GM19043 (cell line): ENCODE results near the gene TBC1D22B.

ENCODE experiments used
- ATAC-seq: cut with Tn5 transposase; IDR thresholded peaks from one replicate; pipeline ENCODE4 v1.9.1; 2021; ENCODE audit warnings: low read depth; ENCODE audit not compliant: unreplicated experiment

TBC1D22B gene, protein sequence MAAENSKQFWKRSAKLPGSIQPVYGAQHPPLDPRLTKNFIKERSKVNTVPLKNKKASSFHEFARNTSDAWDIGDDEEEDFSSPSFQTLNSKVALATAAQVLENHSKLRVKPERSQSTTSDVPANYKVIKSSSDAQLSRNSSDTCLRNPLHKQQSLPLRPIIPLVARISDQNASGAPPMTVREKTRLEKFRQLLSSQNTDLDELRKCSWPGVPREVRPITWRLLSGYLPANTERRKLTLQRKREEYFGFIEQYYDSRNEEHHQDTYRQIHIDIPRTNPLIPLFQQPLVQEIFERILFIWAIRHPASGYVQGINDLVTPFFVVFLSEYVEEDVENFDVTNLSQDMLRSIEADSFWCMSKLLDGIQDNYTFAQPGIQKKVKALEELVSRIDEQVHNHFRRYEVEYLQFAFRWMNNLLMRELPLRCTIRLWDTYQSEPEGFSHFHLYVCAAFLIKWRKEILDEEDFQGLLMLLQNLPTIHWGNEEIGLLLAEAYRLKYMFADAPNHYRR

DNA sequence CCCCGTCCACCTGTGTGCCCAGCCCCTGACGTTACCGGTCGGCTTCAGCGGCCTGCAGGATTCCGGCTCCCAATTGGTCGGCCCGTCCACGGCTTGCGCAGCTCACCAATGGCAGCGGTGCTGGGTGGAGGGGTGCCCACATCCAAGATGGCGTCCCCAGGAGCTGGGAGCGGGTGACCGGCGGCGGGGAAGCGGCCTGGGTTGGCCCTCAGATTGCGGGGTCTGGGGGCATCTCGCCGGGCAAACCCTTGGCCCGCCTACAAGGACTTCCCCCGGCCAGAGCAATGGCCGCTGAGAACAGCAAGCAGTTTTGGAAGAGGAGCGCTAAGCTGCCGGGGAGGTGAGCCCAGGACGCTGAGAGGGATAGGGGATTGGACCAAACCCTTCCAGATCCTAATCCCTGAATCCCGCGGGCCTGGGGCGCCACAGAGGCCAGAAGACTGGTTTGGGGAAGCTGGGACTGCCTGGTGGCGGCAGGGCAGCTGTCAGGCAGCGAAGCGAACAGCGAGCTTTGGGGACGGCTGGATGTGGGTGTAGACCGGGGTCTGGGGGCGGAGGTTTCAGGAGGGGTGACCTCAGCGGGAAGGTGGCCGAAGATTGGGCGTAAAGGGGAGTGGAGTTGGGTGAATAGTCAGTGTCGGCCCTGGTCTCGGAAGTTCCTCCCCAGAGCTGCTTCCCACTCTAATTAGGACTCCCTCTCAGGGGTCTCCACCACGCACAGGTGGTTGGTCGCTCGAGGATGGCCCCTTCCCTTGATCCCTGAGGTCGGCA lies at the start of gene TBC1D22B, which contains the start of gene TMEM217:
TBC1D22B (plus strand) TSS at position 139 of the 771 bp plus-strand sequence; CDS start at position 285, 146 bp downstream.
TMEM217 (minus strand) TSS at position 511 of the 771 bp plus-strand sequence. CDS start 39,114 bp downstream, outside the sequence.
- ATAC-seq, result peak; percentile 98

DNA sequence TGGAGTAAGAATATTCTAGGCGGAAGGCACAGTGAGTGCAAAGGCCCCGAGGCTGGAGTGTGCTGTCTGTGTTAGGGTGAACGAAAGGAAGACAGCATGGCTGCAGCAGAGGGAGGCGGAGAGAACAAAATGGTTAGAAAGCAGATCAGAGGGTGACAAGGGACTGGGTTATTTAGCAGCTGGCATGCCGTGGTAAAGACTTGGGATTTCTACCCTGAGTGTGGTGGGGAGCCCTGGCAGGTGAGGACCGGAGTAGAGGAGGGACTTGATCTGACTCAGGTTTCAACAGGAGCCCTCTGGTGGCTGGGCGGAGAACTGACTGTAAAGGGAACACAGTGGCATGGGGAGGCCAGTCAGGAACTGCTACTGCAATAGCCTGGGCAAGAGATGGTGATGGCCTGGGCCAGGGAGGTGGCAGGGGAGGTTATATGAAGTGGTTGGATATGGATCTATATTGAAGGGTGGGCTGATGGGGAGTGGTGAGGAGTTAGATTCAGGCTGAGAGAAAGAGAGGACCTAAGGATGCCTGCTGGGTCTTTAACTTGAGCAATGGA lies 49.6 kb upstream of the TBC1D22B start:
- no peak for ATAC-seq

DNA sequence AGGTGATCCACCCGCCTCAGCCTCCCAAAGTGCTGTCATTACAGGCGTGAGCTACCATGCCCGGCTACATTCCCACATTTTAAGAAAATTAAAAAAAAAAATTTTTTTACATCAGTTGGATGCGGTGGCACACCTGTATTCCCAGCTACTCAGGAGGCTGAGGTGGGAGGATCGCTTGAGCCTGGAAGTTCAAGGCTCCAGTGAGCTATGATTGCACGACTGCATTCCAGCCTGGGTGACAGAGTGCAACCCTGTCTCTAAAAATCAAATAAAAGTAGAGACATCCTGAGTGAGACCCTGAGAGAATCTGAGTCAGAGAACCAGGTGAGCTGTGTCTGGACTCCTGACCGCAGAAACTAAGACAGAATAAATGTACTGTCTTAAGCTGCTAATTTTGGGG lies 48.8 kb upstream of the TBC1D22B start:
- ATAC-seq, result no peak

DNA sequence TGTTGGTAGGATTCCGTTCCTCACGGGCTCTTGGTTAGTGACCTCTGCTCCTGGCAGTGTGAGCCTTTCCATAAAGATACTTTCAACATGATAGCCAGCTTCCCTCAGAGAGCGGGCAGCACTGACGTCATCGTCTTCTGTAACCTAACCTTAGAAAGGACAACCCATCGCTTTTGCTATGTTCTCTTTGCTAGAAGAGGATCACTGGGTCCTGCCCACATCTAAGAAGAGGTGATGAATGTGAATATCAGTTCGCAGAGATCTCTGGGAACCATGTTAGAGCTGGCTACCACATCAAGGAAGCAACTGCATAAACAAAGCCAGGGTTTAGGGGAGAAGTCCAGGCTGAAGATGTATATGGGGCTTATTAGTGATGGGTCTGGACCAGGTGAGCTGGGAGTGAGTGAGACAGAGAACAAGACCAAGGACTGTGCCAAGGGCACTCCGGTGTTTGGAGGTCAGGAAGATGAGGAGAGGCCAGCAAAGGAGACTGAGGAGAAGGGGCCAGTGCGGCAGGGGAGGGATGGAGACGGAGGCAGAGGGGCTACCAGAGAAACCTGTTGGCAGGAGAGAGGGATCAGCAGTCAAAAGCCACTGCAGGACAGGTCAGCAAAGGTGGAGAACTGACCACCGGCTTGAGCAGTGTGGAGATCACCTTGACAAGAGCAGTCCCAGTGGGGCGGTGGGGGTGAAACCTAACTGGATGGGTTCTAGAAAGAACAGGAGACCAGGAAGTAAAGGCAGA lies 47.9 kb upstream of the TBC1D22B start:
- ATAC-seq, result no peak

DNA sequence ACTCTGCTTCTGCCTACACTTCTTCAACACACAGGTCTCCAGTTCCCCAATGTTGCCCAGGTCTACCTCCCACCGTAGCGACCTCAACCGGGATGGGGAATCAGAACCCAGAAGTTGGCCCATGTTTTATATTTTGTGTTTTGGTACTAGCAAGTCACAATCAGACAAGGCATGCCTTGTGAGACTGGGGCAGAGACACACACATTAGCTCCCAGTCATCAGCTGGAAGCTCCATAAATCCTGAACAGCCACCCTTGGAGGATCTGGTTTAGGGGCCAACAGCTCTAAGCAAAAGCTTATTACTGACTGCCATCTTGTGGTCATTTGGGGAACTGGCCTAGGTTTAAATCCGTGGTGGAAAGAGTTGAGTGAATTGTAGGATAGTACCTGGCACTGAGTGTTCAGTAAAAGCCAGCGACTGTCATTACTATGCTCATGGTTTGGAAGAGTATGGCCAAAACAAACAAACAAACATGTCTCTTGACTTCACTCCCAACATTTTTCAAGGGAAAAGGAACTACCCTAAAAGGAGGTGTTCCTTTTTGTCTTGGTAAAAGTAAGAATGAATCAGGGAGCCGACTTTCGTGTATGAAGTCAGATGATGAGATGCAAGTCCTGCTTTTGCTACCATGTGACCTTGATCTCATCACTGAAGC lies 47.1 kb upstream of the TBC1D22B start:
- ATAC-seq, result no peak

DNA sequence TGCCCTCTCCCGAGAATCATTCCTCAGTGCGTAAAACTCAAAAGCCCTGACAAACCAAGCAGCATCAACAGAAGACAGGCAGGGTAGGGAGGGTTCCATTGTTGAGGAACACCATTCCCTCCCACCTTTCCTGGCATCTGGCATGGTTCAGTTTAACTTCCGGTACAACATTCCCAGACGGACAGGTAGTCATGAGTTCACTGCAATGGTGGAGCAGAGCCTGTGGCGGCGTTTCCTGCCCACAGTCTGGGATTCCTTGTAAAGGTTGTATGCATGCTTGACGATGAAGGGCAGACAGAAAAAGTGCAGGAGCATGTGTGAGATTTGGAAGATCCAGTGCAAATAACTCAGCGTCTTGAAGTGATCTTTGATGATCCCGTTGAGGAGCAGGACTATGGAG lies 45.3 kb upstream of the TBC1D22B start:
- ATAC-seq, result no peak

DNA sequence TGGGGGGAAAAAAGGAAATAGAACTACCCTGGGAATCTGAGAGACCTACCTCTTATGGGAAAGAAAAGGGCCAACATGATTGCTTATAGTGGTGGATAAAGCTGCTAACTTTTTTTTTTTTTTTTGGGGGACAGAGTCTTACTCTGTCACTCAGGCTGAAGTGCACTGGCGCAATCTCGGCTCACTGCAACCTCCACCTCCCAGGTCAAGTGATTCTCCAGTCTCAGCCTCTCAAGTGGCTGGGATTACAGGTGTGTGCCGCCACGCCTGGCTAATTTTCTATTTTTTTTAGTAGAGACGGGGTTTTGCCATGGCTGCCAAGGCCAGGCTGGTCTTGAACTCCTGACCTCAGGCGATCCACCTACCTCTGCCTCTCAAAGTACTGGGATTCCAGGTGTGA lies 39.5 kb upstream of the TBC1D22B start:
- ATAC-seq, result no peak

DNA sequence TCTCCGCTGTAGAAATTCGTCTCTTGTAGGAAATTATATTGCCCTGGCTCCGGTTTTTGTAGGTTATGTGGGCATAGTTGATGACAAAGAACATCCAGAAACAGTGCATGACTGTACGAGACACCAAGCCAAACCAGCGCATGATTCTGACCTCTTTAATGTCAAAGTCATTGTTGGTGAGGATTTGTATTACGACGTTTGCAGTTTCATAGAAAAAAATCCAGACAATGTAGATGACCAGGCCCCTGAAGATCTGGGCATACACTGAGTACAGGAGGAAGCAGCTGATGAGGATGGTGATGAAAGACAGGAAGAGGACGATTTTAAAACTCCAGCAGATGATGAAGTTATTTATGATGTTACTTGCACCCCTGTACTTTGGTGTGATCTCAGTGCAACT lies 39.1 kb upstream of the TBC1D22B start:
- no peak for ATAC-seq

DNA sequence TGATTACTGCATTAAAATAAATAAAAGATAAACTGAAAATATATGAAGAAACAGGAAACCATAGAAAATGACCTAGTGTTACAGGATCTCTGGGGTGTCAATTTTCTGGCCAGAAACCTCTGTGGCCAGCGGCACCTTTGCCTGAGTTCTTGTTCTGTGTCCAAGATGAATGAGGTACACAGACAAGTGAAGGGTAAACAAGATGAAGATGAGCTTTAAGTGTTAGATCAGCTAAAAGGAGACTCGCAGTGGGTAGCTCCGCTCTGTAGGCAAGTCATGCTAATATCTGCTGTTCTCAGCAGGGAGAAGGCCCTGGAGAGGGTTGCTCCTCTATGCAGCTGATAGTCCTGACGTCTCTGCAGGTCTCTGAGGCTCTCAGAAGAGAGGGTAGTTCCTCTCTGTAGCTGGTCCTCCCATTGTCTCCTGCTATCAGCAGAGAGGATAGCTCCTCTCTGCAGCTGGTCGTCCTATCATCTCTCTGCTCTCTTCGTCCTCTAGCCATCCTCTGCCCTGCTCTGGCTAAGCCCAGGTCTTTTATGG lies 35.9 kb upstream of the TBC1D22B start:
- no peak for ATAC-seq

DNA sequence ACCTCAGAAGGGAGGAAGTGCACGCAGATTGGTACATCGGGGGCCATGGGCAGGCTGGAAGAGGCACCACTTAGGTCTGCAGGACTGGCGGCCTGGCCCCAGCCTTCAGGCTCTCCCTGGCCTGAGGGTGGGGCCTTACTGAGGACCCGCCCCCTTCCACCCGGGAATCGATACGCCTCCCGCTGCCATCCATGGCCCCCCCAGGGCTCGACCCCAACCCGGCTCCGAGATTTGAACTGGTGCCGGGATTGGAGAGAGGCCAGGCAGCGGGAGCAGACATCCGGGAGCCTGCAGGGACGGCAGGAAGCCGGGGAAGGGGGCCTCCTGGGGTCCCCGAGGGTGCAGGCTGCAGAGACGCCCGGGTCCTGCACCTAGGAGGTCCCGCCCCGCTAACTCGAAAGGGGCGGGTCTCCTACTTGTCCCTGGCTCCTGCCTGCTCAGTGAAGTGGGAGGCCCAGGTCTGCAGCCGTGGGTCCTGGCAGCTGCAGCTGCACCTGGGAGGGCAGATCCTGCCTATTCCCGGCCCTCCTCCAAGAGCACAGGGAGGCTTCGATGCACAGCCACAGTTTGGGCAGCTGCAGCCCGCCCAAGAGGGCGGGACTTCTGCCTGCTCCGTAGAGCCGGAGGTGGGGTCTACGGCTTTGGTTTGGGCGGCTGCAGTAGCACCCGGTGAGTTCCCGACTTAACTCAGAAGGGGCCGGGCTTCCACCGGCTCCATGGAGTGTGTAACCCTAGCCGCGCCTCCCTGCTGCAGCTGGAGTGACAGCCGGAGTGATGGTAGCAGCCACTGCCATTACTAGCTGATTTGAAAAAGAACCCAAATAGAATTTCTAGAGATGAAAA lies 35.2 kb upstream of the TBC1D22B start:
- peak; percentile 86 for ATAC-seq

DNA sequence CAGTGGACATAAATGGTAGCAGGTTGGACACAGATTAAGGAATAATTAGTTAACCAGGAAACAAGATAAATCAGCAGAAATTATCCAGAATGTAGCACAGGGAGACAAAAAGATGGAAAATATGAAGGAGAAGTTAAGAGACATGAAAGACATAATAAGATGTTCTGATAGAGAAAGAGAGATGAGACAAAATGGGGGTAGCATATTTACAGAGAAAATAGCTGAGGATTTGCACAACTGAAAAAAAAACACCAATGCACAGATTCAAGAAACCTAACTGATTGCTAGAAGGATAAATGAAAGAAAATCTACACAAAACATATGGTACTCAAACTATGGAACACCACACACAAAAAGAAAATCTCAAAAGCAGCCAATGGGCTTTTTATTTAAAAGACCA lies 34.6 kb upstream of the TBC1D22B start:
- no peak for ATAC-seq

DNA sequence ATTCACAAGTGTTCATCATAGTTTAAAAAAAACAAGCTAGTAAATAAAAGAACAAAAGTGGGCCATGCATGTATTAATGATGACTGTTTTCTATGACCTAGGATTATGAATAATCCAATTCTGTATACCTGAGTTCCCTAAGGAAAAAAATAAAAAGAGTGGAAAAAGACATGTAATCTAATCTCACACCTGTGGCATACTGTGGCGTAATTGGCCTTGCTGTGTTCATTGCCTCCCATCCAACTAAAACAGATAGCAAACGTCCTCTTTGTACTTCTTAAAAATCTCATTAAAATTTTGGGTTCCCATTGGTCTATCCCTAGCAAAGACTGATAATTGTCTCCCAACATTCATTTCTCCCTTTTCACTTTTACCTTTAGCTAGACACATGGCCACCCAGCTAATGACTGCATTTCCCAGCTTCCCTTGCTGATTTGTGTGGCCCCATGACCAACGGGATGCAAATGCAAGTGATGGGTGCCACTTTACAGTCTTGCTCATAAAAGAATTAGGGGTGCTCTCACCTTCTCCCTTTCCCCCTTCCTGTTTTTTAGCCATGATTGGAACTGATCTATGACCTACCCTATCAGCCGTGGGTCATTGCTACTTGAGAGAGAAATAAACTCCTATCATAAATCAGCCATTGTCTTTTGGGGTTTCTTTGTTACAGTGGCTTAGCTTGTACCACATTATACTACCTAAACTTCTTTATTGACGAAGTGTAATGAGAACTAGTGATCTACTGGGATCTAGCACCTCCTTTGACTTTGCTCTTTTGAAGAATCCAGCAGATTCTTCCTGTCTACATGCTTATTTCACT lies 32.0 kb upstream of the TBC1D22B start:
- no peak for ATAC-seq

DNA sequence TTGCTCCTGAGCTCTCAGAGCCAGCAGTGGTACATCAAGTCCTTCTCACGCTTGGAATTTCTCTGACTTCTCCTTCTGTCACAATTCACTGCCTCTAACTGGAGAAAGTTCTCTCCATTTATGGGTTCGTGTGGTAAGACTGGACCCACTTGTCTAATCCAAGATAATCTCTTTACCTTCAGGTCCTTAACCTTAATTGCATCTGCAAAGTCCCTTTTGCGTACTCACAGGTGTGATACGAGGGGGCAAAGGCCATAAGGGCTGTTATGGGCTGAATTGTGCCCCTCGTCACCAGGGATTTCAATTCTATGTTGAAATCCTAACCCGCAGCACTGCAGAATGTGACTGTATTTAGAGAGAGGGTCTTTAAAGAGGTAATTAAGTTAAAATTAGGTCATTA lies 27.5 kb upstream of the TBC1D22B start:
- ATAC-seq, result no peak

DNA sequence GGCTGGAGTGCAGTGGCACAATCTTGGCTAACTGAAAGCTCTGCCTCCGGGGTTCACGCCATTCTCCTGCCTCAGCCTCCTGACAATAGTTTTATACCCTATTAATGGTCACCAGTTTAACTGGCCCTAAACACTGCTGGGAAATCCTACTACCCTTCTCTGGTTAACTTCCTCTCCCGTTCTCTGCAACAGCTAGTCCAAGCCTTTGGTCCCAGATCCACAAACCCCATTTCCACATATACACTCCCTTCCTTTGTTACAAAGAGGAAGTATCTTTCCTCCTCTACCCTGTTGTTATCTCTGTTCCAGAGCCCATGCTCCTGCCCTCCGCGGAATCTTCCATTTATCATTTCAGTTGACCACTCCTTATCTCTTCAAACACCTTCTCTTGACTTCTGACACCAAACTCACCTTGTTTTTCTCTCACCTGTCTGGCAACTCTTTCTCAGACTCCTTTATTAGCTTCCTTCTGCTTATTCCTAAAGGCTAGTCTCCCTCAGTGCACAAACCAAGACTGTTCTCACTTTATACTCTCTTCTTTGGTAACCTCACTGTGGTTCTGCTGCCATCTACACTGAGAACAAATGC lies 25.0 kb upstream of the TBC1D22B start:
- ATAC-seq, result no peak

DNA sequence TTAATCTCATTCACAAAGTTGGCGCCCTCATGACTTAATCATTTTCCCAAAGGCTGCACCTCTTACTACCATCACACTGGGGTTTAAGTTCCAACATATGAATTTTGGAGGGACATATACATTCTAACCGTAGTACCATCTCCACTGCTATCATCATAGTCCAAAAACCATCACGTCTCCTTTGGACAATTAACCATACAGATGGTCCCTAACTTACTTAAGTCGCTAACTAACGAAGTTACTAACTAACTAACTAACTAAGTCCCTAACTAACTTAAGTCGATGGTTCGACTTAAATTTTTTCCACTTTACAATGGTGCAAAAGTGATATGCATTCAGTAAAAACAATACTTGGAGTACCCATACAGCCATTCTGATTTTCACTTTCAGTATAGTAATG lies 24.0 kb upstream of the TBC1D22B start:
- no peak for ATAC-seq

DNA sequence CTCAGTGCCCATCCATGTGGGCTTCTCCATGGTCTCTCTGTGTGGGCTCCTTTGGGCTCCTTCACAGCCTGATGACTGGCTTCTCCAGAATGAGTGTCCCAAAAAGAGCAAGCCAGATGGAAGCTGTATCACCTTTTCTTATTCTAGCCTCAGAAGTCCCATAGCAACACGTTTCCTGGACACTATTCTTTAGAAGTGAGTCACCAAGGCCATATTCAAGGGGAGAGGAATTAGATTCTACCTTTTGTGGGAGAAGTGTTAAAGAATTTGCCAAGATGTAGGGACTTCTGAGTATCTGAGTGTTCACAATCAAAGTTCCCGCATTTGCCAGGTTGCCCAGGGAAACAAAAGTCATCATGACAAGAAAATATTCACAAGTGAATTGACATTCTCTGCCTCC lies 20.7 kb upstream of the TBC1D22B start:
- no peak for ATAC-seq

DNA sequence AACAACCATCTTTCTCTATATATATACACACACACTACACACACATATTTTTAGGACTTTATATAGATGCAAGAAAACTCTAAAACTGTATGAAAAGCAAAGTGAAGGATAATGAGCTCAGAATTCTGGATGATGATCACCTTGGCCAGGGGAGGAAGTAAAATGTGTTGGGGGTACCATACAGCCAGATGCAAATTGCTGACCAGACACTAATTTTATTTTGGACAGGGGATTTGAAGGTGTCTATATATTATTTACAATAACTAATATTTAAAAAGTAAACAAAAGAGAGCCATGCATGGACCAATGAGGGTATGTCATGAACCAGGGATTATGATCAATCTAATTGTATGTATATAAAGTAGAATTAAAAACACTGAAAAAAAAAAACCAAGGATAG lies 19.8 kb upstream of the TBC1D22B start:
- ATAC-seq, result no peak

DNA sequence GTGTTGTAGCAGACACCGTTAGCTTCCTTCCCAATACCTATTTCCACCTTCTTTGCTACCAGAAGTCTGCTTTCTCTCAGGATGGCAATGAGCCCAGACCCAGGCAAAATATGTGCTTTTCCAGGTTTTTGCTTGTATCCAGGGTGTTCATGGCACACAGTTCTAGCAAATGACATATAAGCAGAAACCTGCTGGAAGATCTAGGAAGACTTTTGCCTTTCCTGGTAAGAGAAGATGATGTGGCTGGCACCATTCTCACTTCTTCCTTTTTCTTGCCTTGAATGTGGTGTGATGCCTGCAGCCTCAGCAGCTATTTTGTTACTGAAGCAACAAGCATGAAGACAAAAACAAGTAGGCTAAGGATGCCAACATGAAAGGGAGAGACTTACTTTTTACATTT lies 19.2 kb upstream of the TBC1D22B start:
- ATAC-seq, result no peak
